Calu3 (cell line): ENCODE measurements around the gene BCL7A. TPM values are rescaled to one million over a fixed set of nuclear protein-coding genes. Genes with fewer than 3 reads are reported as not detected.

Source experiments
- BruUV-seq: library from RNA; stranded (reverse); fragments of 400-500 nt; replicated peaks from 2 replicates; lab custom pipeline; 2021; lab: Mats Ljungman, UMichigan
- CTCF ChIA-PET: fragments of 300-600 bp; sonication (Branson Sonifier 250); formaldehyde crosslinking; loops from one replicate; lab custom pipeline; 2022; ENCODE audit warnings: antibody characterized with exemption; lab: Charles Lee
- DNase-seq: peaks from one replicate; pipeline ENCODE4 v3.0.0; 2022
- H3K27ac Mint-ChIP-seq: one replicate; pipeline ENCODE4 v1.8.0; 2022; ENCODE audit warnings: mixed read lengths; ENCODE audit not compliant: unreplicated experiment
- H3K27me3 Mint-ChIP-seq: one replicate; pipeline ENCODE4 v1.8.0; 2022; ENCODE audit warnings: mixed read lengths; ENCODE audit not compliant: unreplicated experiment
- H3K36me3 Mint-ChIP-seq: one replicate; pipeline ENCODE4 v1.8.0; 2022; ENCODE audit warnings: mild to moderate bottlenecking, moderate library complexity, mixed read lengths; ENCODE audit not compliant: insufficient read depth, unreplicated experiment
- H3K4me1 Mint-ChIP-seq: one replicate; pipeline ENCODE4 v1.8.0; 2022; ENCODE audit warnings: mild to moderate bottlenecking, low read depth, mixed read lengths; ENCODE audit not compliant: unreplicated experiment
- H3K4me3 Mint-ChIP-seq: one replicate; pipeline ENCODE4 v1.8.0; 2022; ENCODE audit warnings: mild to moderate bottlenecking, low read depth, moderate library complexity, mixed read lengths; ENCODE audit not compliant: unreplicated experiment
- H3K9me3 Mint-ChIP-seq: one replicate; pipeline ENCODE4 v1.8.0; 2022; ENCODE audit warnings: low read depth, mixed read lengths; ENCODE audit not compliant: unreplicated experiment
- CTCF ChIP-seq: fragments of 200-600 bp; IDR thresholded peaks from one replicate; pipeline ENCODE4 v1.8.0; 2022; ENCODE audit warnings: antibody characterized with exemption; ENCODE audit not compliant: unreplicated experiment
- intact Hi-C: fragments of 100-400 bp; cut with micrococcal nuclease; formaldehyde crosslinking; loops from one replicate; pipeline ENCODE4 v1.10.0; 2022; ENCODE audit not compliant: unreplicated experiment
- total RNA-seq: library from RNA; stranded (reverse); gene quantifications from 2 replicates; pipeline ENCODE4 v1.2.3, GENCODE V29; 2022

BCL7A gene
- total RNA-seq, 1 experiment from 2014 or later: 21.0 TPM

- CTCF ChIA-PET: no interaction called here
- no peak for DNase-seq
- Mint-ChIP-seq H3K27ac (no peak overlapping the region), H3K27me3 (no peaks in the 10 kb centered on the region), H3K4me3 (no peak overlapping the region), H3K36me3 (peaks cover 13% of the 10 kb centered on the region), H3K4me1 (peaks cover 39% of the 10 kb centered on the region), H3K9me3 (no peaks in the 10 kb centered on the region)
- BruUV-seq: no TSS peak
- TF ChIP-seq CTCF: no peak
- intact Hi-C loops: loop anchor here (10.0 kb wide), 1 partner anchor 115 kb away; the partner anchor contains the start of gene CFAP251
Observed at GRCh38 chr12:122029620-122030423, 8.1 kb downstream of the BCL7A start.

DNA sequence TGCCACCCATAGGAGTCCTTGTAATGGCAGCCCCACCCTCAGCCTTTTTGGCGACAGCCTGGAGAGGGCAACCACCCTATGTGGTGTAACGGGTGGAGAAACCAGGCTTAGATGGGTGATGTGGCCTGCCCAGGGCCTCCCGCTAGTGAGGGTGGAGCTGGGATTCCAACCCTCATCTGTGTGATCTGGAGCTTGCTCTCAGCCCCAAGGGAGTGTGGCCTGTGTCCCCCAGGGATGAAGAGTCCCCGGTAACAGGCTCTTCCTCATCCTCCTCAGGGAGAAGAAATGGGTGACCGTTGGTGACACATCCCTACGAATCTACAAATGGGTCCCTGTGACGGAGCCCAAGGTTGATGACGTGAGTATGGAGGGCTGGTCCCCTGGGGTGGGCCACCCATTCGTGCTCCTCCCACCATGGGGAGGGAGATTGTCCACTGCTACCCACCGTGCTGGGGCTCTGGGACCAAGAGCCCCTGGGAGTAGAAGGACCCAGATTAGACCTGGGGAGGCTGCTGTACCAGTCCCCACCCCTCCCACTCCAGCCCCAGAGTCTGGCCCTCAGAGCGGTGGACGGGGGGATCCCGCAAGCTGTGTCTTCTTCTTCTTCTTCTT, 8.8 kb downstream of the BCL7A start:
- TF ChIP-seq CTCF: no peak
- Mint-ChIP-seq H3K27ac (no peak overlapping the region), H3K9me3 (no peaks in the 10 kb centered on the region), H3K36me3 (peaks cover 13% of the 10 kb centered on the region), H3K4me1 (peaks cover 43% of the 10 kb centered on the region), H3K4me3 (no peak overlapping the region), H3K27me3 (no peaks in the 10 kb centered on the region)
- no TSS peak for BruUV-seq
- CTCF ChIA-PET: no interaction called here
- peak; percentile 13 for DNase-seq
- intact Hi-C loops: no loop called here

GRCh38 chr12:122031342-122032216, 9.9 kb downstream of the BCL7A start:
- intact Hi-C loops: no loop called here
- Mint-ChIP-seq H3K4me1 (peaks cover 52% of the 10 kb centered on the region), H3K27ac (peak overlapping the region; percentile 27), H3K9me3 (no peaks in the 10 kb centered on the region), H3K4me3 (no peak overlapping the region), H3K27me3 (no peaks in the 10 kb centered on the region), H3K36me3 (peaks cover 17% of the 10 kb centered on the region)
- peak; percentile 78 for DNase-seq
- CTCF ChIA-PET: interaction anchor here (0.6 kb wide), 1 partner anchor 1513 kb away, joined by 3 read pairs; no protein-coding TSS in a partner anchor
- TF ChIP-seq CTCF: peak; percentile 95
- BruUV-seq: no TSS peak

- H3K27me3 Mint-ChIP-seq: no peaks in the 10 kb centered on the region
- CTCF ChIA-PET: interaction anchor here (0.6 kb wide), 1 partner anchor 21 kb away, joined by 3 read pairs; no protein-coding TSS in a partner anchor
- peaks cover 52% of the 10 kb centered on the region for H3K4me1 Mint-ChIP-seq
- H3K4me3 Mint-ChIP-seq: no peak overlapping the region
- H3K27ac Mint-ChIP-seq: no peak overlapping the region
- BruUV-seq: no TSS peak
- DNase-seq: no peak
- peaks cover 27% of the 10 kb centered on the region for H3K36me3 Mint-ChIP-seq
- H3K9me3 Mint-ChIP-seq: no peaks in the 10 kb centered on the region
- intact Hi-C loops: no loop called here
- TF ChIP-seq CTCF: no peak
Observed at GRCh38 chr12:122032580-122032979, 10.9 kb downstream of the BCL7A start.
